ENCODE data around the gene PHKA1. TPM values are rescaled to one million over a fixed set of nuclear protein-coding genes. Genes with fewer than 3 reads are reported as not detected.

PHKA1 gene
- total and polyA plus RNA-seq, 2 donors (not counting 3 experiments of a cell fraction or from before 2014, with no cell fraction given), result 3.3 to 5.5 TPM

DNA sequence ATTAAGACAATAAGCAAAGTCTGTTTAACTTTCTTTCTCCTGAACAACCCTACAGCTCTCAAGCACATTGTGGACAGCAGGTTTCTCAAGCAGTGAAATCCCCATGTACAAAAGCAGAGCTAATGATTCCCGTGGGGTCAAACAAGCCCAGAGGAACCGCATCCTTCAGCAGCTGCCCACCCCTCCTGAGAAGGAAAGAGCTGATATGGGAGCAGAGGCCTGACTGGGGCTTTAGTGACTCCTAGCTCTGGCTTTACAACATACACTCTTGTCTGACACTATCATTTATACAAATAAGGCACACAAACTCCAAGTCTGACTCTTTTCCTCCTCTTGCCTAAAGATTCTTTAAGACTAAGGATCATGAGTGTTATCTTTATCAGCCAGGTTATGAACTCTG is 174.3 kb downstream of the PHKA1 start:
- TF ChIP-seq MYC (IDR thresholded peaks at IDR 0.05; ENCODE audit: low read depth, low read length) (no peak), GATA2 (IDR thresholded peaks at IDR 0.05; ENCODE audit: insufficient read depth, insufficient read length, low read depth, low read length) (no peak), POLR2AphosphoS5 (IDR thresholded peaks at IDR 0.05; ENCODE audit: insufficient read depth, low read depth, low read length) (no peak), FOS (IDR thresholded peaks at IDR 0.05; ENCODE audit: borderline replicate concordance, insufficient read depth, low read length) (no peak), JUN (IDR thresholded peaks at IDR 0.05; ENCODE audit: borderline replicate concordance, insufficient read depth, insufficient read length, low read depth) (no peak), POLR2A (IDR thresholded peaks at IDR 0.05; ENCODE audit: low read depth, low read length) (no peak), EZH2 (IDR thresholded peaks at IDR 0.05; ENCODE audit: borderline replicate concordance, low read depth, low read length, severe bottlenecking) (no peak)
- TF ChIP-seq, protein P1, sequence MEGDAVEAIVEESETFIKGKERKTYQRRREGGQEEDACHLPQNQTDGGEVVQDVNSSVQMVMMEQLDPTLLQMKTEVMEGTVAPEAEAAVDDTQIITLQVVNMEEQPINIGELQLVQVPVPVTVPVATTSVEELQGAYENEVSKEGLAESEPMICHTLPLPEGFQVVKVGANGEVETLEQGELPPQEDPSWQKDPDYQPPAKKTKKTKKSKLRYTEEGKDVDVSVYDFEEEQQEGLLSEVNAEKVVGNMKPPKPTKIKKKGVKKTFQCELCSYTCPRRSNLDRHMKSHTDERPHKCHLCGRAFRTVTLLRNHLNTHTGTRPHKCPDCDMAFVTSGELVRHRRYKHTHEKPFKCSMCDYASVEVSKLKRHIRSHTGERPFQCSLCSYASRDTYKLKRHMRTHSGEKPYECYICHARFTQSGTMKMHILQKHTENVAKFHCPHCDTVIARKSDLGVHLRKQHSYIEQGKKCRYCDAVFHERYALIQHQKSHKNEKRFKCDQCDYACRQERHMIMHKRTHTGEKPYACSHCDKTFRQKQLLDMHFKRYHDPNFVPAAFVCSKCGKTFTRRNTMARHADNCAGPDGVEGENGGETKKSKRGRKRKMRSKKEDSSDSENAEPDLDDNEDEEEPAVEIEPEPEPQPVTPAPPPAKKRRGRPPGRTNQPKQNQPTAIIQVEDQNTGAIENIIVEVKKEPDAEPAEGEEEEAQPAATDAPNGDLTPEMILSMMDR (IDR thresholded peaks at IDR 0.05; ENCODE audit: extremely low read depth in 1 of 2, insufficient read depth in 1 of 2, low read depth in 1 of 2, low read length in 2 of 2), result no peak
- TF ChIP-seq, protein P2, sequence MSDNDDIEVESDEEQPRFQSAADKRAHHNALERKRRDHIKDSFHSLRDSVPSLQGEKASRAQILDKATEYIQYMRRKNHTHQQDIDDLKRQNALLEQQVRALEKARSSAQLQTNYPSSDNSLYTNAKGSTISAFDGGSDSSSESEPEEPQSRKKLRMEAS (IDR thresholded peaks at IDR 0.05; ENCODE audit: insufficient read depth, insufficient read length), result no peak
- DNase-seq (ENCODE audit: low read depth, low spot score), result no peak
- no peak for FAIRE-seq
- H3K4me1 ChIP-seq (ENCODE audit: control insufficient read depth, extremely low read depth, insufficient read depth, low read length), result no peaks in the 10 kb centered on the region
- H3K9me3 ChIP-seq (replicated peaks; ENCODE audit: control insufficient read depth, insufficient read depth, low read length), result no peaks in the 10 kb centered on the region
- H3K36me3 ChIP-seq (ENCODE audit: control insufficient read depth in 2 of 2, extremely low read depth in 1 of 2, insufficient read depth in 2 of 2, low read length in 2 of 2), result no peaks in the 10 kb centered on the region
- BruUV-seq (replicated peaks), result no TSS peak
- no peak overlapping the region for H3K27ac ChIP-seq (ENCODE audit: insufficient read depth, low read depth, low read length)
- dilution Hi-C loops (cut with MboI; ENCODE audit: extremely low pct_ligation_motif_present, low sequenced_read_pairs) (no loop called here), intact Hi-C loops (cut with micrococcal nuclease) (loop anchor here (1.0 kb wide), 1 partner anchor 242 kb away; no protein-coding TSS in a partner anchor)
- no peak overlapping the region for H2AFZ ChIP-seq (ENCODE audit: low read depth, low read length)
- H3K9me1 ChIP-seq (replicated peaks; ENCODE audit: control insufficient read depth, extremely low read depth, insufficient read depth, low read length), result no peaks in the 10 kb centered on the region
- H3K9ac ChIP-seq (replicated peaks; ENCODE audit: extremely low read depth, insufficient read depth, low read length), result no peak overlapping the region
- no peaks in the 10 kb centered on the region for H4K20me1 ChIP-seq (replicated peaks; ENCODE audit: control insufficient read depth, extremely low read depth, insufficient read depth, low read length)
- CTCF ChIA-PET, result interaction anchor here (0.6 to 2.4 kb wide), 10 partner anchors 12 to 563 kb away, joined by 3 to 30 read pairs (median 6); partner anchors contain the start of gene RPS4X
- H3K79me2 ChIP-seq (ENCODE audit: control insufficient read depth, insufficient read depth, low read length), result no peaks in the 10 kb centered on the region
- H3K4me2 ChIP-seq (ENCODE audit: insufficient read depth, low read length), result no peak overlapping the region
- no peak overlapping the region for H3K4me3 ChIP-seq (replicated peaks in 1 of 3; ENCODE audit: insufficient read depth in 1 of 3, low read depth in 1 of 3, low read length in 3 of 3)
- POLR2A ChIA-PET, result no interaction called here
- H3K27me3 ChIP-seq (ENCODE audit: control insufficient read depth in 2 of 2, insufficient read depth in 2 of 2, low read length in 2 of 2), result no peaks in the 10 kb centered on the region

Data from endothelial cell of umbilical vein (primary cell).